GM12873 (cell line): ENCODE data around the gene TRMT2A.

Experiments
- CTCF ChIP-seq: IDR thresholded peaks from 2 replicates; pipeline ENCODE4 v1.5.1; 2012; ENCODE audit warnings: low read depth, mild to moderate bottlenecking, moderate library complexity, low read length, control low read depth; ENCODE audit not compliant: insufficient read depth; ENCODE audit errors: missing control alignments

The TRMT2A gene

GRCh38 chr22:20107471-20107901, 9.5 kb downstream of the TRMT2A start:
- no peak for TF ChIP-seq CTCF

- TF ChIP-seq CTCF: no peak
Measured at GRCh38 chr22:20106849-20107237, 10.2 kb downstream of the TRMT2A start.

GRCh38 chr22:20106205-20106848, 10.7 kb downstream of the TRMT2A start:
- no peak for TF ChIP-seq CTCF

- TF ChIP-seq CTCF: no peak
Measured at GRCh38 chr22:20105456-20106204, 11.4 kb downstream of the TRMT2A start.

- peak; percentile 11 for TF ChIP-seq CTCF
Measured at GRCh38 chr22:20102203-20102780, 14.7 kb downstream of the TRMT2A start.

- no peak for TF ChIP-seq CTCF
Measured at GRCh38 chr22:20101638-20102037, 15.4 kb downstream of the TRMT2A start.

GRCh38 chr22:20099099-20099711, 17.8 kb downstream of the TRMT2A start:
- no peak for TF ChIP-seq CTCF
